ENCODE measurements around the gene CASP10.

DNA sequence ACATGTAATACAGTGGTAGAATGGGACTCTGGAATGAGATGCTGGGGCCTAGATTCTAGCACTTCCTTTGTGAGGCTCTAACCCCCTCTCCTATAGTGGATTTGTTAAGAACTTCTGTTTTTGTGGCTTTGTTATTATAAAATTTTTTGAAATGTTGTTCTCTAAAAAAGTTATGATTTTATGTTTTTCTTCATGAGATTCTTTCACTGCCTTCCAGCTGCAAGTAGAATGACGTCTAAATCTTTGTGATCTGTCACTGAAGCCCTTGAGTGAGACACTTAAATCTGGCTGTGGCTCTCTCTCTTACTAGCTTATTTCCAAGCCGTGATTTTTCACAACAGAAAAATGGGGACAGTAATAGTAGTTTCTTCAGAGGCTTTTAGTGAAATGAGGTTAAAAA, 79.0 kb downstream of the CASP10 start:
- no peak for TF ChIP-seq POLR2A (IDR thresholded peaks at IDR 0.05; ENCODE audit: low read depth, low read length)
- TF ChIP-seq TAF1 (IDR thresholded peaks at IDR 0.05; ENCODE audit: borderline replicate concordance, low read depth, low read length) = no peak
- TF ChIP-seq POLR2AphosphoS5 (IDR thresholded peaks at IDR 0.05; ENCODE audit: low read depth, low read length) = no peak

Data from GM12892 (cell line).